Fibroblast of lung (primary cell): ENCODE data around the gene DCD.

ENCODE experiments used
- EZH2 ChIP-seq: IDR thresholded peaks from 2 replicates; pipeline ENCODE4 v1.5.1; 2012; ENCODE audit warnings: low read length, control low read depth, mild to moderate bottlenecking; ENCODE audit errors: missing control alignments
- TF ChIP-seq, protein P1 (sequence below), 2 donors: IDR thresholded peaks in 1 of 2; conservative IDR thresholded peaks in 1 of 2; 1 replicate in 1 of 2; 2 replicates in 1 of 2; pipeline ENCODE4 v1.5.1; 2011 to 2012; ENCODE audit warnings: low read length in 2 of 2, control low read depth in 1 of 2, inconsistent platforms in 1 of 2, low read depth in 1 of 2, mild to moderate bottlenecking in 1 of 2

- no peak for TF ChIP-seq EZH2
- TF ChIP-seq, protein P1, sequence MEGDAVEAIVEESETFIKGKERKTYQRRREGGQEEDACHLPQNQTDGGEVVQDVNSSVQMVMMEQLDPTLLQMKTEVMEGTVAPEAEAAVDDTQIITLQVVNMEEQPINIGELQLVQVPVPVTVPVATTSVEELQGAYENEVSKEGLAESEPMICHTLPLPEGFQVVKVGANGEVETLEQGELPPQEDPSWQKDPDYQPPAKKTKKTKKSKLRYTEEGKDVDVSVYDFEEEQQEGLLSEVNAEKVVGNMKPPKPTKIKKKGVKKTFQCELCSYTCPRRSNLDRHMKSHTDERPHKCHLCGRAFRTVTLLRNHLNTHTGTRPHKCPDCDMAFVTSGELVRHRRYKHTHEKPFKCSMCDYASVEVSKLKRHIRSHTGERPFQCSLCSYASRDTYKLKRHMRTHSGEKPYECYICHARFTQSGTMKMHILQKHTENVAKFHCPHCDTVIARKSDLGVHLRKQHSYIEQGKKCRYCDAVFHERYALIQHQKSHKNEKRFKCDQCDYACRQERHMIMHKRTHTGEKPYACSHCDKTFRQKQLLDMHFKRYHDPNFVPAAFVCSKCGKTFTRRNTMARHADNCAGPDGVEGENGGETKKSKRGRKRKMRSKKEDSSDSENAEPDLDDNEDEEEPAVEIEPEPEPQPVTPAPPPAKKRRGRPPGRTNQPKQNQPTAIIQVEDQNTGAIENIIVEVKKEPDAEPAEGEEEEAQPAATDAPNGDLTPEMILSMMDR (conservative IDR thresholded peaks at IDR 0.05 in 1 of 2, IDR thresholded peaks at IDR 0.05 in 1 of 2; ENCODE audit: low read depth in 1 of 2, low read length in 2 of 2) = no peak
These were observed 35.2 kb upstream of the DCD start for GRCh38 chr12:54683398-54683797.
